Peyer's patch (tissue), 4 donors: ENCODE measurements around the gene MFSD1.

Source experiments
- POLR2A ChIP-seq, 2 donors: fragments of 450-650 bp; IDR thresholded peaks; one replicate each; pipeline ENCODE4 v1.5.1; 2017; ENCODE audit warnings: antibody characterized with exemption in 2 of 2, mild to moderate bottlenecking in 2 of 2, moderate library complexity in 2 of 2
- TF ChIP-seq, protein P1 (sequence below), 6 experiments: fragments of 450-650 bp in 4 of 6; fragments of 200-600 bp in 2 of 6; sonication (generic) in 1 of 6; IDR thresholded peaks; one replicate each; pipeline ENCODE4 v1.5.1; 2017 to 2019; ENCODE audit warnings: antibody characterized with exemption in 6 of 6, mild to moderate bottlenecking in 3 of 6, moderate library complexity in 1 of 6

DNA sequence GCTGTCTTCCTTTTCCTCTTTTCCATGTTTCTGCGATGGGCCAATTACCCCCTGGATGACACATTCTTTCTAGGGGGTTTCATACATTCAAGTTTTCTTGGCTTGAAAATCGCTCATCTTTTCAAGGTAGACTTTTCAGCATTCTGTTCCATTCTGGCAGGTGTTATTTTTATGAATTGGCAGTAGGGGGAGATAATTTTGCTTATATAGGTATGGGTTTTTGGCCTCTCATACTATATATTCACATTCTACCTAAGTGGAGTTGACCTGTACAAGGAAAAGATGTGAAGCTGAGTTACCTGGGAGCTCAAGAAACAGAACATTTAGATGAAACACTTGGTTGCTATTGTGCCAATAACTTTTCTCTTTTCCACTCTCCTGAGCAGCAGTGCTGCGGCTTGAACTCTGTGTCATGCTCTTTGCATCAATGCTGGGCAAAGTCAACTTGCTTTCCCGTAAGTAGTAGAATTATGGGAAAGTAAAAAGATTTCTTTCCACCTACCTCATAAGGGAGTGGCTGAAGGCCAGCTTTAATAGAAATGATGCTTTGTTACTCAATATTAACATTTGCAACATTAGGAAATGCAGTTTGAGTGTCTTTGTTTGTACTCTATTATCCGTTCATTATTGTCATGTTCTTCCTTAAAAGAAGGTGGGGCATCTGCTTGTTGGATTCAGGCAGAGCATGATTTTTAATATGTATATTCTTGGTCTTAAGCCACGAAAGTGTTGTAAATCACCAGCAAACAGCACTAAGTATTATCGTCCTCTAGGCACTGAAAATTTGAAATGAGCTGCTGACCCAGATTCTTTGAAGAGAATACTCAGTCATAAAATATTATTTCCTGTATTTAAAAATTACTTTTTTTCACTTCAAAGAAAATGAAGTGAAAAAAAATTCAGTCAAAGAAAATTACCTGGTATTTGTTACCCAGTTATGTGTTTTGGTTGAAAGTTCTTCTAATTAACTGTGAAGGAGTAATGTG lies 27.7 kb upstream of the MFSD1 start:
- TF ChIP-seq POLR2A (IDR thresholded peaks at IDR 0.05): no peak
- TF ChIP-seq, protein P1, sequence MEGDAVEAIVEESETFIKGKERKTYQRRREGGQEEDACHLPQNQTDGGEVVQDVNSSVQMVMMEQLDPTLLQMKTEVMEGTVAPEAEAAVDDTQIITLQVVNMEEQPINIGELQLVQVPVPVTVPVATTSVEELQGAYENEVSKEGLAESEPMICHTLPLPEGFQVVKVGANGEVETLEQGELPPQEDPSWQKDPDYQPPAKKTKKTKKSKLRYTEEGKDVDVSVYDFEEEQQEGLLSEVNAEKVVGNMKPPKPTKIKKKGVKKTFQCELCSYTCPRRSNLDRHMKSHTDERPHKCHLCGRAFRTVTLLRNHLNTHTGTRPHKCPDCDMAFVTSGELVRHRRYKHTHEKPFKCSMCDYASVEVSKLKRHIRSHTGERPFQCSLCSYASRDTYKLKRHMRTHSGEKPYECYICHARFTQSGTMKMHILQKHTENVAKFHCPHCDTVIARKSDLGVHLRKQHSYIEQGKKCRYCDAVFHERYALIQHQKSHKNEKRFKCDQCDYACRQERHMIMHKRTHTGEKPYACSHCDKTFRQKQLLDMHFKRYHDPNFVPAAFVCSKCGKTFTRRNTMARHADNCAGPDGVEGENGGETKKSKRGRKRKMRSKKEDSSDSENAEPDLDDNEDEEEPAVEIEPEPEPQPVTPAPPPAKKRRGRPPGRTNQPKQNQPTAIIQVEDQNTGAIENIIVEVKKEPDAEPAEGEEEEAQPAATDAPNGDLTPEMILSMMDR (IDR thresholded peaks at IDR 0.05): no peak
